Measurements from ENCODE around the gene RADX. TPM values are rescaled to one million over a fixed set of nuclear protein-coding genes. Genes with fewer than 3 reads are reported as not detected.

The RADX gene
- total RNA-seq, 2 experiments from 2014 or later: 30.8 to 35.7 TPM

GRCh38 chrX:106716463-106716862, 104.7 kb downstream of the RADX start:
- Histone ChIP-seq H3K9me2 (ENCODE audit: insufficient read depth, low read length) (no peaks in the 10 kb centered on the region), H4K20me1 (ENCODE audit: insufficient read depth, low read length) (no peaks in the 10 kb centered on the region), H3K9me3 (ENCODE audit: low read length) (no peaks in the 10 kb centered on the region), H3K79me2 (ENCODE audit: insufficient read depth, low read depth, low read length) (no peaks in the 10 kb centered on the region), H2AFZ (ENCODE audit: low read length) (no peak overlapping the region), H3K4me1 (ENCODE audit: insufficient read depth, low read length, poor library complexity, severe bottlenecking) (no peaks in the 10 kb centered on the region), H3K4me3 (ENCODE audit: low read depth, low read length, poor library complexity, severe bottlenecking) (no peak overlapping the region), H3K4me2 (ENCODE audit: low read length) (no peak overlapping the region), H3K27ac (ENCODE audit: low read depth, low read length, poor library complexity, severe bottlenecking) (no peak overlapping the region), H3K36me3 (ENCODE audit: insufficient read depth, low read length) (no peaks in the 10 kb centered on the region)
- no peak for DNase-seq (ENCODE audit: low spot score)
- ChIA-PET POLR2A (no interaction called here), CTCF (ENCODE audit: unreplicated experiment) (no interaction called here)
- TF ChIP-seq CTCF (conservative IDR thresholded peaks at IDR 0.05; ENCODE audit: low read length) (no peak), EZH2phosphoT487 (IDR thresholded peaks at IDR 0.05; ENCODE audit: borderline replicate concordance, low read depth, low read length) (no peak)
- BruUV-seq (replicated peaks): no TSS peak
- intact Hi-C loops (cut with micrococcal nuclease; ENCODE audit: unreplicated experiment): no loop called here

- H3K9me3 ChIP-seq (ENCODE audit: low read length): no peaks in the 10 kb centered on the region
- TF ChIP-seq EZH2phosphoT487 (IDR thresholded peaks at IDR 0.05; ENCODE audit: borderline replicate concordance, low read depth, low read length) (no peak), CTCF (conservative IDR thresholded peaks at IDR 0.05; ENCODE audit: low read length) (no peak)
- H3K36me3 ChIP-seq (ENCODE audit: insufficient read depth, low read length): no peaks in the 10 kb centered on the region
- no peaks in the 10 kb centered on the region for H3K9me2 ChIP-seq (ENCODE audit: insufficient read depth, low read length)
- intact Hi-C loops (cut with micrococcal nuclease; ENCODE audit: unreplicated experiment): no loop called here
- CTCF ChIA-PET (ENCODE audit: unreplicated experiment): no interaction called here
- no peaks in the 10 kb centered on the region for H4K20me1 ChIP-seq (ENCODE audit: insufficient read depth, low read length)
- no peaks in the 10 kb centered on the region for H3K79me2 ChIP-seq (ENCODE audit: insufficient read depth, low read depth, low read length)
- DNase-seq (ENCODE audit: low spot score): no peak
- H3K4me3 ChIP-seq (ENCODE audit: low read depth, low read length, poor library complexity, severe bottlenecking): no peak overlapping the region
- no TSS peak for BruUV-seq (replicated peaks)
- H3K4me1 ChIP-seq (ENCODE audit: insufficient read depth, low read length, poor library complexity, severe bottlenecking): no peaks in the 10 kb centered on the region
- POLR2A ChIA-PET: interaction anchor here (0.7 to 1.2 kb wide), 2 partner anchors 29 to 1982 kb away, joined by 3 to 5 read pairs; no protein-coding TSS in a partner anchor
- H3K4me2 ChIP-seq (ENCODE audit: low read length): no peak overlapping the region
- no peak overlapping the region for H2AFZ ChIP-seq (ENCODE audit: low read length)
- H3K27ac ChIP-seq (ENCODE audit: low read depth, low read length, poor library complexity, severe bottlenecking): no peak overlapping the region
Measured at GRCh38 chrX:106718709-106719108, 106.9 kb downstream of the RADX start.

GRCh38 chrX:106725931-106726330, 114.2 kb downstream of the RADX start:
- Histone ChIP-seq H3K4me3 (ENCODE audit: low read depth, low read length, poor library complexity, severe bottlenecking) (no peak overlapping the region), H3K4me2 (ENCODE audit: low read length) (no peak overlapping the region), H4K20me1 (ENCODE audit: insufficient read depth, low read length) (no peaks in the 10 kb centered on the region), H3K9me2 (ENCODE audit: insufficient read depth, low read length) (no peaks in the 10 kb centered on the region), H3K4me1 (ENCODE audit: insufficient read depth, low read length, poor library complexity, severe bottlenecking) (no peaks in the 10 kb centered on the region), H3K9me3 (ENCODE audit: low read length) (no peaks in the 10 kb centered on the region), H2AFZ (ENCODE audit: low read length) (no peak overlapping the region), H3K79me2 (ENCODE audit: insufficient read depth, low read depth, low read length) (no peaks in the 10 kb centered on the region), H3K27ac (ENCODE audit: low read depth, low read length, poor library complexity, severe bottlenecking) (no peak overlapping the region), H3K36me3 (ENCODE audit: insufficient read depth, low read length) (no peaks in the 10 kb centered on the region)
- no peak for TF ChIP-seq CTCF (conservative IDR thresholded peaks at IDR 0.05; ENCODE audit: low read length)
- TF ChIP-seq EZH2phosphoT487 (IDR thresholded peaks at IDR 0.05; ENCODE audit: borderline replicate concordance, low read depth, low read length): no peak
- no peak for DNase-seq (ENCODE audit: low spot score)
- intact Hi-C loops (cut with micrococcal nuclease; ENCODE audit: unreplicated experiment): no loop called here
- BruUV-seq (replicated peaks): no TSS peak
- ChIA-PET CTCF (ENCODE audit: unreplicated experiment) (no interaction called here), POLR2A (no interaction called here)

Measured in OCI-LY7 (cell line).